ENCODE results near the gene SGF29. TPM values are rescaled to one million over a fixed set of nuclear protein-coding genes. Genes with fewer than 3 reads are reported as not detected.
"Not testable (repeated sequence)": the region's sequence is repeated elsewhere in the genome, so short reads cannot be mapped to it uniquely, and the experiment has no call there.

SGF29 gene
- total RNA-seq, 1 experiment from 2014 or later: 25.4 TPM

GRCh38 chr16:28610595-28611191 is 57.0 kb downstream of the SGF29 start:
- no peak for DNase-seq (ENCODE audit: low read depth)

DNA sequence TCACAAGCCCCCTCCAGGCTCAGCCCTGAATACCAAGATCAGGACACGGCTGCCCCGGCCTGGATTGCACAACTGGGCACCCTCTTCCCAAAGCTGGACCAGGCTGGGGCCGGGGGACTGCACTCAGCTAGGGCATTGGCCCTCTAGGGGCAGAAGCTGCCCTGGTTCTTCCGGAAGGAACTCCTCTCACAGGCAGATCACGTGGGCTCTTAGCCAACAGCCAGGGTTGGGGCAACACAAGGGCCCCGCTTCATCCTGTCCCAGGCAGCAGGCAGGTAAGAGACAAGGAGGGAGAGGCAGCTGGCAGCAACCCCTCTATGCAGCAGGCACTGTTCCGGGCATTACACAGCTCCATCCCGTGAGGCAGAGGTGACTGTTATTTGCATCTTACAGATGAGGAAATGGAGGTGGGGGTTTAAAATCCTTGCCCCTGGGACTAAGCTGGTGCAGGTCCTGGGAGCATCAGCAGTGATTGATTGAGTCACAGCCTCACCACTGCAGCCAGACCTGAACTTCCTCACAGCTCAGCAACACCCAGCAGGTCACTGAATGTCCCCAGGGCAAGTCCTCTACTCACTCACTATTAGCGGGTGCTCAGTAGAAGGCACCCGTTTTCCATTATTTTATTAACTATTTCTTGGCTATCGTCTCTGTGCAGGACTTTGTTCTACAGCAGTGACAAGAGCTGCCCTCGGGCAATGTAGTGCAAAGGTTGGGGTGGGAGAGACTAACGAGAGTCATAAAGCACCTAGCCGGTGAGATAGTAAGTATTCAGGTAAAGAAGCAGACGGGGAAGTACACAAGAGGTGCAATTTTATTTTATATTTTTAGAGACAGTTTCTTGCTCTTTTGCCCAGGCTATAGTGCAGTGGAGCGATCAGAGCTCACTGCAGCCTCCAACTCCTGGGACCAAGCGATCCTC is 58.9 kb downstream of the SGF29 start:
- not testable (repeated sequence) for DNase-seq (ENCODE audit: low read depth)

- not testable (repeated sequence) for DNase-seq (ENCODE audit: low read depth)
Measured at GRCh38 chr16:28613912-28614311, 60.2 kb downstream of the SGF29 start.

DNA sequence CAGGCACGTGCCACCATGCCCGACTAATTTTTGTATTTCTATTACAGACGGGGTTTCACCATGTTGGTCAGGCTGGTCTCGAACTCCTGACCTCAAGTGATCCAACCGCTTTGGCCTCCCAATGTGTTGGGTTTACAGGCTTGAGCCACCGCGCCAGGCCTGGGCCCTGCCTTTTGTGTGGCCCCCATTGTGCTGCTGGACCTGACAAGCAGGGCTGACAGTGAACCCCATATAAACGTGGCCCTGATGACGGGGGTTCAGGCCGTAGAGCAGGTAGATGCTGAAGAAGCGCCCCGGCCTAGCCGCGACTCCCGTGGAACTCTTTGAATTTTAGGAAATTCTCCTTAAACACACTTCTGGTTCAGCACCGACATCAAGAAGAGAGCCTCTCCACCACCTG is 60.8 kb downstream of the SGF29 start:
- DNase-seq (ENCODE audit: low read depth): not testable (repeated sequence)

- DNase-seq (ENCODE audit: low read depth): peak; percentile 58
Measured at GRCh38 chr16:28615486-28616223, 61.9 kb downstream of the SGF29 start.

DNA sequence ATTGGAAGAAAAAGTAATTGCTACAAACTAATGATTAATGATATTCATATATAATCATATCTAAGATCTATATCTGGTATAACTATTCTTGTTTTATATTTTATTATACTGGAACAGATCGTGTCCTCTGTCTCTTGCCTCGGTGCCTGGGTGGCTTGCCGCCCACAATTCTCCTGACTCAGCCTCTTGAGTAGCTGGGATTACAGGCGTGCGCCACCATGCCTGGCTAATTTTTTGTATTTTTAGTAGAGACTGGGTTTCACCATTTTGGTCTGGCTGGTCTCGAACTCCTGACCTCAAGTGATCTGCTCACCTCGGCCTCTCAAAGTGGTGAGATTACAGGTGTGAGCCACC is 62.5 kb downstream of the SGF29 start:
- not testable (repeated sequence) for DNase-seq (ENCODE audit: low read depth)

DNA sequence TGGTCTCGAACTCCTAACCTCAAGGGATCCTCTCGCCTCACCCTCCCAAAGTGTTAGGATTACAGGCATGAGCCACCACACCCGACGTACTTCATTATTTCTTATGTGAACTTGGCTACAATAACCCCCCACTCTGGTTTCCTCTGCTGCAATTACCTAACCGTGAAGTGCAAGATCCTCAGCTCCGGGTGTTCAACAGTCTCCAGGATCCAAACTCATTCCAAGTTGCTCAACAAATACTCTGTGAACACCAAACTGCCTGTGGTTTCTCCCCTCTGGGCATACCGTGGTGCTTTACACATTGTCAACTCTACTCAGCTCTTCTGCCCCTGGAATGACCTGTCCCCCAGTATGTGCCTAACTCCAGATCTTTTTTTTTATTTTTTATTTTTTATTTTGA is 62.9 kb downstream of the SGF29 start:
- DNase-seq (ENCODE audit: low read depth): no peak

- DNase-seq (ENCODE audit: low read depth): peak; percentile 21
Measured at GRCh38 chr16:28617874-28618273, 64.2 kb downstream of the SGF29 start.

DNA sequence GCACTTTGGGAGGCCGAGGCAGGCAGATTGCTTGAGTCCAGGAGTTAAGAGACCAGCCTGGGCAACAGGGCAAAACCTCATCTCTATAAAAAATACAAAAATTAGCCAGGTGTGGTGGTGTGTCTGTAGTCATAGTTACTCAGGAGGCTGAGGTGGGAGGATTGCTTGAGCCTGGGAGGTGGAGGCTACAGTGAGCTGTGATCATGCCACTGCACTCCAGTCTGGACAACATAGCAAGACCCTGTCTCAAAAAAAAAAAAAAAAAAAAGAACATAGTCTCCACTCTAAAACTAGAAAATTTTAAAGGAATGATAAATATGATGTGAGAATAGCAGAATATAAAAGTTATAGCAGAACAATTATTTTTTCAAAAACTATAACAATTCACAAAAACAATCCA is 66.6 kb downstream of the SGF29 start:
- not testable (repeated sequence) for DNase-seq (ENCODE audit: low read depth)

GRCh38 chr16:28621481-28622155 is 67.9 kb downstream of the SGF29 start:
- no peak for DNase-seq (ENCODE audit: low read depth)

DNA sequence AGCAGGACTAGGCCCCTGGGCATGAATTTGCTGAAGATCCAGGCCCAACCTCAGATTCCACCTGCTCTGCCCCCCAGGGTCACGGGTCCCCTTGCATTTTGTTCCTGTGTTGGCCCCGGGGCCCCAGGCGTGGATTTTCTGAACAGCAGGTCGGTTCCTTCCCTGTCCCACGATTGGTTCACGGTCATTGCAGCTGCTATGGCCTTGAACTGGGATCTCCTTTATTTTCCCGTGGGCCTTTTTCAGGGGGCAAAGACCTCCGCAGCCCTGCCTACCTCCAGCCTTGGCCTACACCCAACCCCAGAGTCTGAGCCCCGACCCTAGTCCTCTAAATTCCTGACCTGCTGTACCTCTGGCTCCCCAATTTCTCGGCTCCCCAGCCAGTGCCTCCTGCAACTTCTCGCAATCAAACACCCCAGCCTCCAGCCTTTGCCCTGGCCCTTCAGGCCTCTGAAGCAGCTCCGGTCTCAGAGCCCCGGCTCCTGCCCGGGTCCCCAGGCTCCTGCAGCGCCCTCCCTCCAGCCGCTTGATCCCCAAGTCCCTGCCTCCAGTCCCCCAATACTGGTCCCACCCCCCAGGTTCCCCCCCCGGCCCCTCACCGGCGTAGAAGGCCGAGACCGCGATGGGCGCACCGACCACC is 68.9 kb downstream of the SGF29 start:
- not testable (repeated sequence) for DNase-seq (ENCODE audit: low read depth)

- no peak for DNase-seq (ENCODE audit: low read depth)
Measured at GRCh38 chr16:28623172-28623711, 69.5 kb downstream of the SGF29 start.

DNA sequence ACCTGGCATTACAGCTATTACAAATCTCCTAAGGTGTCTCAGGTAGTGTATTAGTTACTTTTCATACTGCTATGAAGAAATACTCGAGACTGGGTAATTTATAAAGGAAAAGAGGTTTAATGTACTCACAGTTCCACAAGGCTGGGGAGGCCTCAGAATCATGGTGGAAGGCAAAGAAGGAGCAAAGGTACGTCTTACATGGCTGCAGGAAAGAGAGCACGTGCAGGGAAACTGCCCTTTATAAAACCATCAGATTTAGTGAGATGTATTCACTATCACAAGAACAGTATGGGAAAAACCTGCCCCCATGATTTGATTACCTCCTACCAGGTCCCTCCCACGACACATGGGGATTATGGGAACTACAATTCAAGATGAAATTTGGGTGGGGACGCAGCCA is 77.2 kb downstream of the SGF29 start:
- not testable (repeated sequence) for DNase-seq (ENCODE audit: low read depth)

DNA sequence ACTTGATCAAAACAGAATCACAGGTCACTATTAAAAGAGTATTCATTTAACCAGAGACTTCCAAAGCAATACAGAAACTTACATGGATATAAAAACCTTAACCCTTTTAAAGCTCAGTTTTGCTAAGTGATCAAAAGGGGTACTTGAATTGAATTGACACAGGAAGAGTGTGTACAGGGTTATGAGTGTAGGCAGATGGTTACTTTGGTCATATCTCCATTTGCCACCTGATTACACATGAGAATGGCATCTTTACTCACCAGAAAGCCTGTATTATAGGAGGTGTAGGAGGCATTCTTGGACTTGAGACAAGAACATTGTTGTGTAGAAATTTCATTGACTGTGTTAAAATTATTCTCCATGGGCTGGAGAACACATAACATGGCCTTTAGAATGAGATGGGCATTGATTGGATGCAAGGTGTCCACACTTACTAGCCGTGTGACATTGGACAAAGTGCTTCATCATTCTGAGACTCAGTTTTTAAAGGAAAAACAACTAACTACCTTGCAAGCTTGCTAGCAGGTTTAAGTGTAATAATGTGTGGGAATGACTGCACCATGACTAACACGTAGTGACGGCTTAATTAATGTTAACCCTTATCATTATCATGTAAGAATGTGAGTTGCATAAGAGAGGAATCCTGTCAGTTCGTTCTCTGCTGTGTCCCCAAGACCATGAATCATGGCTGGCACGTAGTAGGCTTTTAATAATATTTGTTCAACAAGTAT is 82.5 kb downstream of the SGF29 start:
- peak; percentile 77 for DNase-seq (ENCODE audit: low read depth)

- DNase-seq (ENCODE audit: low read depth): not testable (repeated sequence)
Measured at GRCh38 chr16:28637765-28638164, 84.0 kb downstream of the SGF29 start, which contains the start of gene NPIPB8. Gene NPIPB8 (plus strand): TSS chr16:28638065. CDS start chr16:28638361, 296 bp downstream.

DNA sequence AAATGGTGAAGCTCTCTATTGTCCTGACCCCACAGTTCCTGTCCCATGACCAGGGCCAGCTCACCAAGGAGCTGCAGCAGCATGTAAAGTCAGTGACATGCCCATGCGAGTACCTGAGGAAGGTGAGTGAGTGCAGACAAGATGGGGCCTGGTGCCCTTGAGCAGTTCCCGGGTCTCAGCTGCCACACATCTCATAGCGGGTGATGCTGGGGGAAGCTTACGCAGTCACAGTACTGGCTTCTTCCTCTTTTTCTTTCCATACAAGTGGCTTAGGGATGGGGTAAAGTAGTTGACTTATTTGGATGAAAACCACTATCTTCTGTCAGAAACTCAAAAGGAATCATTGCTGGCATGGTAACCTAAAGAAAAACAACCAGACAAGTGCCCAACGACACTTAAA is 84.6 kb downstream of the SGF29 start:
- DNase-seq (ENCODE audit: low read depth): not testable (repeated sequence)

GRCh38 chr16:28639959-28640358 is 86.2 kb downstream of the SGF29 start:
- DNase-seq (ENCODE audit: low read depth): not testable (repeated sequence)

Measured in HT1080 (cell line).